Measurements from ENCODE around the gene ZNF653.

ZNF653 gene

DNA sequence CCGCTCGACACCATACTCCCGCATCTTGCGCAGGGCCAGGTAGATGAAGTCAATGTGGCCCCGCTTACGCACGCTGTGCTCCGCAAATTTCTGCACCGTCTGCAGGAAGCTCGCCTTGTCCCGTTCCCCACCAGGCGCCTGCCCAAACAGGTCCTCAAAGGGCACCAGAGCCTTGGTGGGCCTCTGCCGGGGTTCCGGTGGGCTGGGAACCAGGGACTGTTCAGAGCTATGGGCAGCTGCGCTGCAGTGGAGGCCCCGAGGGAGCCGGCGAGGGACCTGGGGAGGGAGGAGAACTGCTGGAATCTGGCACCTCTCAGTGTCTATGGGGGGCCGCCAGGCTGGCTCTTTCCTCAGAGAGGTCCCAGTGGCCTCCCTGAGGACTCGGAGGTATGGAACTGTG, 8.3 kb upstream of the ZNF653 start:
- no peak for DNase-seq

DNA sequence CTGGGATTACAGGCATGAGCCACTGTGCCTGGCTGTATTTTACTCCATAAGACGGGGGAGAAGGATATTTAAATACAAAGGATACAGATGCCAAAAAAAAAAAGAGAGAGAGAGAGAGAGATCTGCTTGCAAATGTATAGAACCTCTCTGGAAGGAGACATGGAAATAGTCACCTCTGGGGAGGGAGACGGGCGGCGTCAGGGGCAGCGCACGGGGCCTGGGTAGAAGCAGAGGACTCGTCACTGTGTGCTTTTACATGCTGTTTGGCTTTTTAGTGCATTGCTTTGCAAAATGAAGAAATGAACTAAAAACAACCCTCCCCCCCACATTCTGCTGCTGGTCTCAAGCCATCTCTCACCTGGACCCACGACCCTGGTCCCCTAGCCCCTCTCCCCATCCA, 4.8 kb upstream of the ZNF653 start:
- no peak for DNase-seq

DNA sequence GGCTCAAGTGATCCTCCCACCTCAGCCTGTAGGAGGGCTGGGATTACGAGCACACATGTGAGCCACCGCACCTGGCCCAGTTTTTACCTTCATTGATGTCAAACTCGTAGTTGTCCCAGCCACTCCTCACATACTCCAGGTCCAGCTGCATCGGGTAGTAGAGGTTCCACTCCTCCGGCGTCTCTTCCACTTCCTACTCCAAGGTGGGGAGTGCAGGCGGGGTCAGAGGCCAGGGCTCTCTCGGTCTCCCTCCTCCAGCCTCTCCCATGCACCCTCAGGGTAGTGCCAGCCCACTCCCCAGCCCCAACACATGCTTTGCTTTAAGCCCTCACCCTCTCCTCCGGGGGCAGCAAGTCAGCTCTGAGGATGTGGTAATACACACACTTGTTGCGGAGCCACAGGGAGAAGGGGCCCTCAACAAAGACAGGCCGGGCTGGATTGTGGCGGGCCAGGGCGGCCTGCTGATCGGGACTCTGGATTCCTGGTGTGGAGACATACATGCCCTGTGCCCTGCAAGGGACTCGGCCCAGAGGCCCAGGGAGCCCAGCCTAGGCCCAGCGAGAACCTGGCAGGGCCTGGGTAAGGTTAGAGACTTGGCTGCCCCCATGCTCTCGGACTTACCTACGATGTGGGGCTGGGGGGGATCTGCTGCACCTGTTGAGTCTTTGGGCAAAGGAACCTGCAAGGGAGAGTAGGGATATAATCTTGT, 1.9 kb upstream of the ZNF653 start:
- no peak for DNase-seq

GRCh38 chr19:11506967-11507366, 1.3 kb upstream of the ZNF653 start:
- no peak for DNase-seq

GRCh38 chr19:11506101-11506555, 489 bp upstream of the ZNF653 start:
- no peak for DNase-seq

GRCh38 chr19:11505032-11505503, 571 bp downstream of the ZNF653 start:
- DNase-seq, result no peak

GRCh38 chr19:11504502-11505031, 1.1 kb downstream of the ZNF653 start:
- DNase-seq, result no peak

GRCh38 chr19:11499890-11500420, 5.7 kb downstream of the ZNF653 start:
- DNase-seq, result no peak

DNA sequence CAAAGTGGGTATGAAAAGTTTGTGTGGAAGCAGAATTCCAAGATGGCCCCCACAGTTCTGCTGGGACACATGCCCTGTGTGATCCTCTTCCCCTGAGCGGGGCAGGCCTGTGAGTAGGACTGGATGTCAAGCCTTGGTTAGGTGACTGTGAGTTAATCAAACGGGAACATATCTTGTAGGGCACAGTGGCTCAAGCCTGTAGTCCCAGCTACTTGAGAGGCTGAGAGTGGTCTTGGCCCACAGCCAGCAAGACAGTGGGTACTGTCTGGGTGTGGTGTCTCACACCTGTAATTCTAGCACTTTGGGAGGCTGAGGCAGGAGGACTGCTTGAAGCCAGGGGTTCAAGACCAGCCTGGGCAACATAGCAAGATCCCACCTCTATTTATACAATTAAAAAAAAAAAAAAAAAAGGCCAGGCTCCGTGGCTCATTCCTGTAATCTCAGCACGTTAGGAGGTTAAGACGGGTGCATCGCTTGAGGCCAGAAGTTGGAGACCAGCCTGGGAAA, 6.4 kb downstream of the ZNF653 start:
- no peak for DNase-seq

- DNase-seq, result no peak
Observed at GRCh38 chr19:11496391-11497163, 9.1 kb downstream of the ZNF653 start.

DNA sequence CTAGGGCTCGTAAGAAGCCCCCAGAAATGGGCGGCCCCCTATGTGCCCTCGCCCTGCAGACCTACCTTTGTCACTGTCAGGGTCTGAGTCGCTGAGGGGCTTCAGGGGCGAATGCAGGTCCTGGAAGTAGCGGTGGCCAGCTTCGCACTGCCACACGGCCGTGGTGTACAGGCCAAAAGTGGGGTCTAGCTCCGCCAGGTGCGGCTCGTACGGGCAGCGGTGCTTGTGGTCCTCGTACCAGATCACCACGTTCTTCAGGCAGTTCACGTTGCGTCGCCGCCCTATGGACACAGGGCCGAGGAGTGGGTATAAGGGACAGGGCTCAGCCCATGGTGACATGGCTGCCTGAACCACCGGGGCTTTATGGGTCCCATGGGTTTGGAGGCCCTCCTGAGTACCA, 9.8 kb downstream of the ZNF653 start:
- no peak for DNase-seq

- DNase-seq, result no peak
Observed at GRCh38 chr19:11495481-11495880, 10.2 kb downstream of the ZNF653 start.

GRCh38 chr19:11494634-11495285, 10.9 kb downstream of the ZNF653 start:
- no peak for DNase-seq

- DNase-seq, result no peak
Observed at GRCh38 chr19:11489378-11489777, 16.3 kb downstream of the ZNF653 start.

DNA sequence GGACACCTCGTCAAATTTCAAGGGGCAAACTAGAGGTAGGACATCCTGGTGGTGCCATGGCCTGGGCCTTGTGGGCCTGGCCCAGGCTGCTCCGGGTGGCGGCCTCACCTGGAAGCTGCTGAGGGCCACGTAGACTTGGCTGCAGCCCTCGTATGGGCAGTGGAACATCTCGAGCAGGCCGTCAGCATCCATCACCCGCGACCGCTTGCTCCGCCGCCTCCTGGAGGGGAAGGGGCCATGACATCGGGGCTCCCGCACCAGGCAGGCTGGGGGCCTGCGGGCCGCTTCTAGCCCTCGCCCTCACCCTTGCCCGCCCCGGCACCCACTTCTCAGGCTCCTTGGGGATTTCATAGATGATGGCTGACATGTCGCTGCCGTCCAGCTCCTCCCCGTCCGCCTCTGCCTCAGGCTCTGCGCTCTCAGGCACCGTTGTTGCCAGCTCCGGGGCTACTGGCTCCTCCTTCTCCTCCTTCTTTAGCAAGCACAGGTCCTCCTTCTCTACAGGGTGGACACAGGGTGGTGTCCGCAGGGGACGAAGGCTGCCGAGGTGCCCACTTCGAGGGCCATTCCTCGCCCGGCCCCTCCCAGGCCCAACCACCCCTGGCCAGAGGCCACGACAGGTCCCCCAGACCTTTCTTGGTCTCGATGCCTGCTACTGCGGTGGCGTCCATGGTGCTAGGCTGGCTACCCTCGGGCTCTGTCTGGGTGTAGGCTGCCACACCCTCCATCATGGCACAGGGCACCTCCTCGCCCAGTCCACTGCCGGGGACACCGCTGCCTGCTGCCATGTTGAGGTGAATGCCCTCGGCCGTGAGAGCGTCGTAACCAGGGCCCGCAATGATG, 18.8 kb downstream of the ZNF653 start:
- DNase-seq, result no peak

- DNase-seq, result no peak
Observed at GRCh38 chr19:11485245-11485837, 20.3 kb downstream of the ZNF653 start.

- DNase-seq, result no peak
Observed at GRCh38 chr19:11483366-11484111, 22.1 kb downstream of the ZNF653 start.

DNA sequence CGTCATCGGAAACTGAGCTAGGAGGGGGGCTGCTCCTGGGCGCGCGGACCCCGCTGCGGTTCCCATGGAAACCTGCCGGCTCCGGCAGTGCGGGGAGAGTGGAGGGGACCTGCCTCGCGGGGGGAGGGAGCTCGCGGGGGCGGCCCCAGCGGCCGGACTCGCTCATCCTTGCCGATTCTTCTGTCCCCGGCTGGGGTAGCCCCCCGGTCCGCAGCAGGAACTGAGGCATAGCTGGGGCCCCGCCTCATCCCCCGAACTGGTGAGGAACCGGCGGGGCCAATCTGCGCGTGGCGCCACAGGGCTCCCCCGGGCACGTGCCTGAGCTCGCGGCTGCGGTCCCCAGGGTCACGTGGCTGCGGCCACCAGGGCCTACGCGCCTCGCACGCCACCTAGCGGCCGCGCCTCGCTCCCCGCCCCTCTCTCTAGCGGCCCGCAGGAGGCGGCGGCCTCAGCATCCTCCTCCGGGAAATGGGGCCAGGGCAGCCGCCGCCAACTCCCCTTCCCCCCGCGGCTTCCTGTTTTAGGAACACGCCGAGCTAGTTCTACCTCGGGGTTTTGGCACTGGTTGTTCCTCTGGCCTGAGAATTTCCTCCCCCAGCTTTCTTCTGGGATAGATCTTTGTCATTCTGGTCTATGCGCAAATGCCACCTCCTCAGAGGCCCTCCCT, 23.1 kb downstream of the ZNF653 start:
- DNase-seq, result no peak

DNA sequence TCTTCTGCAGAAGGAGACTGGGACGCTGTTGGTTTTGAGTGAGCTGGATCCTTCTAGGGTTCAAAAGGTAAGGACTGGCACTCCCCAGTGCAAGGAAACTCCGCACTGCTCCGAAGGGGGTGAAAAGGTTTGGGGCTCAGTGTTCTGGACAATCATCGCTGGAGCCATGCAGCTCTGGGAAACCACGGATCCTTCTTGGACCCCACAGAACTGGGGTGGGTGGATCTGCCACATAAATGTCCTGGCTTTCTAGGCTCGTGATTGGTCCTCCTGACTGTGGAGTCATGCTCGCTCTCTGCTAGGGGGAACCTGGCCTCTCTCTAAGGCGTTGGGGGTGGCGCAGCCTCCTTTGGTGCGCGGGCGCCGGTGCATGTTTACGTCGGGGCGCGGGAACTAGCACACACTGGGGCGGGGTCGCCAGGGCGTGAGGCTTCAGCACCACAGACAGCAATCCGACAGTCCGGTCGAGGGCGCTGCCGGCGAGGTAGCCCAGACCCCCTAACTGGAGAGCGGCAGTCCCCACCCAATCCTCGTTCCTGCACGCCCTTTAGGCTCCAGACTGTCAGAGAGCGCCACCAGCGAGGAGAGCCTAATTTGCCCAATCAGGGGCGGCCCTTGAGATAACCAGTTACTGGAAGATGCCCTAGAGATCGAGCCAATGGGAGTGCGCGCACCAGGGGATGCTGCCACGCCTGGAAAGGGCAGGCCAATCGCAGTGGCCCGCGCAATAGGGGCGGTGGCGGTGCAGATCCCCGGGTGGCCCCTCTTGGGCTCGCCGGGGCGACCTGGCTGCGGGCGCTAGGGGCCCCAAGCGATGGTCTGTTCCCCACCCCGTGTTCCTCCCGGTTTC, 23.9 kb downstream of the ZNF653 start:
- no peak for DNase-seq

All from cortex of kidney (tissue), 1 donor.